Limb (tissue), 2 donors: ENCODE results near the gene LMTK3.
A peak's percentile ranks its signal among the peaks of the same experiment; 100 is the strongest.

Source experiments
- DNase-seq, 2 donors: peaks; one replicate each; pipeline ENCODE4 v3.0.0-alpha.2; 2016; ENCODE audit errors: extremely low spot score in 2 of 2

The LMTK3 gene

DNA sequence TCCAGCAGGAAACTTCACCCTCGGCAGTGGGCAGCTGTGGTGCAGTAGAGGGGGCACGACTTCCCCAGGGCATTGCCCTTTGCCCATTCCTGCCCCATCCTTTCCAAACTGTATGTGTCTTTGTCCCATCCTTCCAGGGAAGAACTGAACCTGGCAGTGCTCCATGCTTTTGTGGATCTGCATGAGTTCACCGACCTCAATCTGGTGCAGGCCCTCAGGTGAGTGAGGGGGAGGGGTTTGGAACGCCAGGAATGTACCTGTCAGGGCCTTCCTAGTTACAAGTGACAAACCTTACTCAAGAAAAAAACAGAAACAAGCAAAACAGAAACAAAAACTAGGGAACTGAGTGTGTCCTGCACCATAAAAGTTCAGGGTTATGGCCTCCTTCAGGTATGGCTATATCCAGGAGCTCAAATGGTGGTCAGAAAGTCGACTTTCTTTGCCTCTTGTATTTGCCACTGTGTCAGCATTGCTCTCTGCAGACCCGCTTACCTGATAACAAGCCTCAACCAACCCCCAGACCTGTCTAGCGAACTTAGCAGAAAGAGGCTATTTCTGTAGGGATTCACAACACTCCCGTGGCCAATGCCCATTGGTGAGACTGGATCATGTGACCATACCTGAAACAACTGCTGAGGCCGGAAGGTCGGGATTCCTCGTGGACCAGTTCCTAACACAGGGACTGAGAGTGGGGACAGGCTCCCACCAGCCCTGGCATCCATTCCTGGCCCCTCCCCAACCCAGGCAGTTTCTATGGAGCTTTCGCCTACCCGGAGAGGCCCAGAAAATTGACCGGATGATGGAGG lies 38.3 kb downstream of the LMTK3 start:
- DNase-seq, result no peak

DNA sequence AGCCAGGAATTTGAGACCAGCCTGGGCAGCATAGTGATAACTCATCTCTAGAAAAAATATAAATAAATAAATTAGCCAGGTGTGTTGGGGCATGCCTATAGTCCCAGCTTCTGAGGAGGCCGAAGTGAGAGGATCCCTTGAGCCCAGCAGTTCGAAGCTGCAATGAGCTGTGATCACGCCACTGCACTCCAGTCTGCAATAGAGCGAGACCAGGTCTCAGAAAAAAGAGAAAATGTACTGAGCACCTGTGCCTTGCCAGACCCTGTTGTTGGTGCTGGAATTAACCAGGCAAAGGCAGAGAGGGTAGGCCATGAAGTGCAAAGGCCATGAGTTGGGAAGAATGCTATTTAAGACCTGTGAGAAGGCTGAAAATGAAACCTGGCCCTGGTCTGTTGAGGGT lies 39.8 kb downstream of the LMTK3 start:
- no peak for DNase-seq

DNA sequence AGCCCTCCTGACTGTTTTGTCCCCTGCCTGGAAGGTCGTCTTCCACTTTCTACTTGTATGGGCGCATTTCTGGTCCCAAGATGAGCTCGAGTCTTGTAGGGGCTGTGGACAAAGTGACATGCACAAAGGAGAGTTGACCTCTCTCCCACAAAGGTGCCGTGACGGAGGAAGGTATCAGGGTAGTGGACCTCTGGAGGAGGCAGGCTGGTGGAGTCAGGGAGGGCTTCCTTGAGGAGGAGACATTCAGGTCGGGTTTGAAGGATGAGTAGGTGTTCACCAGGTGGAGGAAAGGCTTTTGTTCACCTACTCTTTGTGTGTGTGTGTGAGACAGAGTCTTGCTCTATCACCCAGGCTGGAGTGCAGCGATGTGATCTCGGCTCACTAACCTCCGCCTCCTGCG lies 40.8 kb downstream of the LMTK3 start:
- no peak for DNase-seq

DNA sequence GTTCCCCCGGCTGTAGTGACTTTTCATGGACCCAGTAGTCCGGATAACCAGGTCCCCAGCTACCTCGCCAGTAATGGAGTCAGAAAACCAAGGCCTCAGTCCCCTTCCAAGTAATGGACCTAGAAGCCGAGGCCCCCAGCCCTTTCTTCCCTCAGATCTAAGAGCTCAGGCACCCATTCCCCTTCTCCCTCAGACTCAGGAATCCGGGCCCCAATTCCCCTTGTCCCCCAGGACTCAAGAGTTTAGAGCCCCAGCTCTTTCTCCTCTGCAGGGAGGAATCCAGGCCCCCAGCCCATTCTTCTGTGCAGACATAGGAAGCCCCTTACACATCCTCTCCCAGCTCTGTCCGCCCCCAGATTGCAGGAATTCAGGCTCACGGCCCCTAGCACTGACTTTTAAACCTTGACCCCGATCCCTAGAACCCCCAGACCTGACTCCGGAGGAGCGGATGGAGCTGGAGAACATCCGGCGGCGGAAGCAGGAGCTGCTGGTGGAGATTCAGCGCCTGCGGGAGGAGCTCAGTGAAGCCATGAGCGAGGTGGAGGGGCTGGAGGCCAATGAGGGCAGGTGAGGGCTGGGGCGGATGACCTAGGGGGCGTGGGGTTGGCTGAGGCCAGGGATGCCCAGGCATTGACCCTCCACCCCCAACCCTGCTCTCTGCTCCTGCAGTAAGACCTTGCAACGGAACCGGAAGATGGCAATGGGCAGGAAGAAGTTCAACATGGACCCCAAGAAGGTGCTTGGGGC lies 41.5 kb downstream of the LMTK3 start:
- DNase-seq, result no peak

DNA sequence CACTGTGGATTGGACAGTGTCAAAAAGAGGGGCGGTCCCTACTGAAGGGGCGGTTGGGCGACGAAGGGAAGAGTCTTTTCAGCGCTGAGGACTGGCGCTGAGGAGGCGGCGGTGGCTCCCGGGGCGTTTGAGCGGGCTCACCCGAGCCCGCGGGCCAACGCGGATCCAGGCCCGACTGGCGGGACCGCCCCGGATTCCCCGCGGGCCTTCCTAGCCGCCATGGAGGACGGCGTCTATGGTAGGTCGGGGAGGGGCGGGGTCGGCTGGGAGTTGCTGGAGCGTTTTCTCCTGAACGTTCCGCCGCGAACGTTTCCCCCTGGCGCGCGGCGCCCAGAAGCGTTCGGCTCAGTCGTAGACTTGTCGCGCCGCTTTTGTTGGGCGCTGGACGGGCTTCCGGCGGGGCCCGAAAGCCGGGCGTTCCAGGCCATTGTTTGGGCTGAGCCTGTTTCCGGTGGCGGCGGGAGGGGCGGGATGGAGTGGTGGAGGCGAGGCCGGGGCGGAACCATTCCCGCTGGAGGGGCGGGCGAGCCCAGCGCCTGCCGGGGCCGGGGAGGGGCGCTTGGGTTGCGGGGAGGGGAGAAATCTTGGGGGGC lies 42.2 kb downstream of the LMTK3 start, which contains the start of gene CYTH2:
TSS of gene CYTH2 (plus strand) at position 81 of the 593 bp plus-strand sequence. CDS start at position 220, 139 bp downstream.
- DNase-seq, result peak; percentile 78 to 90

DNA sequence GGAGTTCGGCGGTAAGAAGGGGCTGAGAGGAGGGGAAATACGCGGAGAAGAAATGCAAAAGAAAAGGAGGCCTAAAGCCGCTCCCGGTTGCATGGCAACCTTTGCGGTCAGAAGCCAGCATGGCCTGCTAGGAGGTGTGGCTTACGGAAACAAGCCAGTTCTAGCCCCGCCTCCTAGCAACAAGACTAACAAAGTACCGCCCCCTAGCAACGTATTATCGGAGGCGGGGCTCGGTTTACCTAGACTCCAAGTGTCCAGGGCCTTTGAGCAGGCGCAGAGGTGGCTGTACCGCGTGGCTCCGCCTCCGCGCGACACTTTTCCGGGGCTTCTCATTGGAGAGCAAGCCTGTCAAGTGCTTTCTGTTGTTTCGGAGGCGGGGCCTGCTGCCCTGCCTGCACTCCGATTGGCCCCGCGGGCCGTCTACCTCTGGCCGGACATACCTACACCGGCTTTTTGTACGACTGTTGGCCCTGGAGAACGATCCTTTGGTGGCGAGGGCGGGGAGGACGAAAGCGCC lies 42.8 kb downstream of the LMTK3 start:
- DNase-seq, result peak; percentile 99

DNA sequence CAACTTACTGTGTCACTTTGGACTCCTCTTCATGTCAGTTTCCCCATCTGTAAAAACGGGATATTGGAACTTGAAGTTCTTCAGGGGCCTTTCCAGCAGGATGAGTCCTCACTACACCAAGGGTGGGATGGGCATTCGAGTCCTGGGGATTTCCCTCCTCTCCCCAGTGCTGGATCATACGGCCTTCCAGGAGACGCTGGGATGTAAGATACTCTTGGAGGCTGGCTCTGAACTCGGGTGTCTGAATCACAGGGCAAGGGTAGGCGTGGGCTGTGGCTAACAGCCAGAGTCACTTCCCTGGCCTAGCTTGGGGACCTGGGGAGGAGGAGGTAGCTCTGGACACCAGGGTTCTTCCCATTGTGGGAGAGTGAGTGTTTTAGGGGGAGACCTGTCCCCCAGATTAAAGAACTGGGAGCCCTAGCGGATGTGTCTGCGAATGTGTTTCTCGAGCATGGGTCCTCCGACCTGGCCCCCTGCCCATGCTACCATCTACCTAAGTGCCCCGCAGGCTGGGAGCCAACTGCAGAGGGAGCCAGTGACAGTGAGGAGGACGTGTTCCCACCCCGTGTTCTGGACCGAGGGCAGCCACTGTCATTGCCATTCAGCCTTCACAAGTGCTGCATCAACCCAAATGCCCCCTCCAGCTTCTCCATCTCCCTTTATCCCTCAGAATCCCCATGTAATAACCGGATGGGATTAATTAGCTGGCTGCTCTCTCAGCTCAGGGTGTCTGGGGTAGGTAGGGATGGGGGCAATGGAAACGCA lies 44.9 kb downstream of the LMTK3 start:
- no peak for DNase-seq

DNA sequence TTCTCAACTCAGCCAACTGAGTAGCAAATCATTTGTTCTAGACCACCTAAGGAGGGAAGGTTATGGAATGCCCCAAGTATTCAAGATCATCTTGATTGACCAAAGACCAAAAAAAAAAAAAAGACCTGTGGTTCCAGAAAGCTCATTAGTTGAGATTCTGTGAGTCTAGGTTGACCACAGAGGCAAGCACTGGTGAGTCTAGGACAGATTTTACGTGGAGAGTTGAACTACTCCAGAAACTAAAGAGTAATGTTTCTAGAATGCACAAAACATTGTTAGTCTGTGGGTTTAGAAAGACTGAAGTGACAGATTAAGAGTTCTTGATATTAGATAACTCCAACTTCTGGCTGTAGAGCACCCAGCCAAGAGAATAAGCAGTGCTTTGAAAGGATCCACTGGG lies 46.4 kb downstream of the LMTK3 start:
- DNase-seq, result no peak

DNA sequence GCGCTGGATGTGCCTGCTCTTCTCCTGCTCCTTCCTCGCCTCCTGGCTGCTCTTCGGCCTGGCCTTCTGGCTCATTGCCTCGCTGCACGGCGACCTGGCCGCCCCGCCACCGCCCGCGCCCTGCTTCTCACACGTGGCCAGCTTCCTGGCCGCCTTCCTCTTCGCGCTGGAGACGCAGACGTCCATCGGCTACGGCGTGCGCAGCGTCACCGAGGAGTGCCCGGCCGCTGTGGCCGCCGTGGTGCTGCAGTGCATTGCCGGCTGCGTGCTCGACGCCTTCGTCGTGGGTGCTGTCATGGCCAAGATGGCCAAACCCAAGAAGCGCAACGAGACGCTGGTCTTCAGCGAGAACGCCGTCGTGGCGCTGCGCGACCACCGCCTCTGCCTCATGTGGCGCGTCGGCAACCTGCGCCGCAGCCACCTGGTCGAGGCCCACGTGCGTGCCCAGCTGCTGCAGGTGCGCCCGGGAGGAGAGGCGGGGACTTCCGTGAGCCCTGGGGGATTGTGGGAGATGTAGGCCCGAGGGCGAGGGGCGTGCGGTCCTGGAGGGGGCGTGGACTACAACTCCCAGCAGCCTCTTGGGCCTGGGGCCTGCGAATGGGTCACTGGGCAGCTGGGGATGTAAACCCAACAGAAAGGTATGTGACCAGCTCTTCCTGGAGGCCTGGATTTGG lies 49.5 kb downstream of the LMTK3 start:
- DNase-seq, result peak in 1 of 2 donors; percentile 46

DNA sequence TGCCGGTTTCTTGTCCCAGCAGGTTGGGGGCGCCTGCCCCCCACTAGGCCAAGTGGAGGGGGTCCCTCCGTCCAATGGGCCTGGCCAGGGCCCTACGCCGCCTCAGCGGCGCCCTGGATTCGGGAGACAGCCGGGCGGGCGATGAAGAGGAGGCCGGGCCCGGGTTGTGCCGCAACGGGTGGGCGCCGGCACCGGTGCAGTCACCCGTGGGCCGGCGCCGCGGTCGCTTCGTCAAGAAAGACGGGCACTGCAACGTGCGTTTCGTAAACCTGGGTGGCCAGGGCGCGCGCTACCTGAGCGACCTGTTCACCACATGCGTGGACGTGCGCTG lies 50.0 kb downstream of the LMTK3 start:
- DNase-seq, result no peak

DNA sequence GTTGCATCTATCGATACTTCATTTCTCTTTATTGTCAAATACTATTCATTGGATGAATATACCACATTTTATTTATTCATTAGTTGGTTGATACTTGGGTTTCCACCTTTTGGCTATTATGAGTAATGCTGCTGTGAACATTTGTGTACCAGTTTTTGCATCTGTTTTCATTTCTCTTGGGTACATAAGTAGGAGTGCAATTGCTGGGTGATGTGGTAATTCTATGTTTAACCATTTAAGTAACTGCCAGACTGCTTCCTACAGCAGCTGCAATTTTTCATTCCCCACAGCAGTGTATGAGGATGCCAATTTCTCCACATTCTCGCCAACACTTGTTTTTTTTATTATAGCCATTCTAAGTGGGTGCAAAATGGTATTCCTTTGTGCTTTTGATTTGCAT lies 53.6 kb downstream of the LMTK3 start:
- DNase-seq, result no peak

DNA sequence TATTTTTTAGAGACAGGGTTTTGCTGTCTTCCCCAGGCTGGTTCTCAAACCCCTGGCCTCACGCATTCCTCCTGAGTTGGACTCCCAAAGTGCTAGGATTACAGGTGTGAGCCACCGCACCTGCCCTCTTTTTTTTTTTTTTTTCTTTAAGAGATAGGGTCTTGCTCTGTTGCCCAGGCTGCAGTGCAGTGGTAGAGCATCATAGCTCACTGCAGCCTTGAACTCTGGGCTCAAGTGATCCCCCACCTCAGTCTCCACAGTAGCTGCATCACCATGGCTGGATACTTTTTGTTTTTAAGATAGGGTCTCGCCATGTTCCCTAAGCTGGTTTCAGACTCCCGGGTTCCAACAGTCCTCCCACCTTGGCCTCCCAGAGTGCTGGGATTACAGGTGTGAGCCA lies 54.8 kb downstream of the LMTK3 start:
- DNase-seq, result no peak

DNA sequence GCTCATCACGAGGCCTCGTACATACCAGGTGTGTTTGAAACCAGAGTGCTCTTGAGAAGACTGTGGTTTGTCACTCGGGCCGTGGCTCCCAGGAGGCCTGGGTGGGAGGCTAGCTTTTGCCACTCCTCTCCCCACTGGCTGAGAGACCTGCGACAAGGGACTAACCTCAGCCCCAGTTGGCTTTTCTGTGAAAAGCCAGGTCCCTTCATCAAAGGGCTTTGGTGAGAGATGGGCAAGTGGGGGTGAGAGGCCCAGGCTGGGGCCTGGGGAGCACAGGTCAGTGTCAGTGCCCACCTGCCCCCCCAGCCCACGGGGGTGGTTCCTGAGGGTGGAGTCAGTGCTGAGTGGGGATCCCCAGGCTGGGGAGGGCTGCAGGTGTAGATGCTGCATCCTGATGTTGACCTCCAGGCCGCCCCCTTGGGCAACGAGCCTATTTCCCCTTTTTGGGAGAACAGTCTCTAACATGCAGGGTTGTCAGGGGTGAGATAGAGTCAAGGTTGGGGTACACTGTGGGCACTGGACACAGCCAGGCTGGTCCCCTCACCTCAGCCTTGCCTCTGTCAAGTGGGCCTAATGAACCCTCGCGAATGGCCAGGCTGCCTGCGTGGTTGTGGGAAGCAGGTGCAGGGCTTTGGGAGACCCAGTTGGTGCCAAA lies 55.6 kb downstream of the LMTK3 start:
- peak in 1 of 2 donors; percentile 26 for DNase-seq

DNA sequence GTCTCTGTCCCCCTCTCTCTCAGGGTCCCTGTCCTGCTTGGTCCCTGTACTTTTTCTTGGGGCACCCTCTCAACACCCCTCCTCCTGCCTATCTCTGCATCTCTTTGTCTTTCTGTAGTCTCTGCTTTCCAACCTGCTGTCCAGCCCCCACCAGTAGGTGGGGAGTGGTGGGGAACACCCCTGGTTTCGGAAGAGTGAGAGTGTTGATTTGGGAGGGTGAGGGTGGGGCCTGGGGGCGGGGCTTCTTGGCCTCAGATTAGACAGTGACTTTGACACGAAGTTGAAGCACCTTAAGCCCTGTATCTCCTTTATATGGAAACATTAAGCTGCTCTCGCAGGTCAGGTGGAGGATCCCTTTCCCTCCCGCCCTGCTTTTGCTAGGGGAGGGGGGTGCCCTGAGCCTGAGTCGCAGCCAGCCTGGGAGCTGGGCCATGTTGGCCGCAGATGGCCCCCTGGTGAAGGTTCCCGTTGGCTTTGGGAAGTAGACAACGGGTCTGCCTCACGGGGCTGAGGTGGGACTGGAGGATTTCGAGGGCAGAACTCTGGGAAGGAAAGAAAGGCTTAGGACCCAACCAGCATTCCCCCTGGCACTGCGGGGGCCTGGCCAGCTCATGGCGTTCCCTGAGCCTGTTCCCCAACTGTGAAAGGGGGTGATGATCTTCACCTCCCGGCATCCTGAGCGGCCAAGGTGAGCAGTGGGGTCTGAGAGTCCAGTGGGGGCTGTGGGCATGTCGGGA lies 56.3 kb downstream of the LMTK3 start, which contains the start of gene KCNJ14:
TSS of gene KCNJ14 (plus strand) at position 404 of the 737 bp plus-strand sequence. CDS start 6,151 bp downstream, outside the sequence.
- no peak for DNase-seq

DNA sequence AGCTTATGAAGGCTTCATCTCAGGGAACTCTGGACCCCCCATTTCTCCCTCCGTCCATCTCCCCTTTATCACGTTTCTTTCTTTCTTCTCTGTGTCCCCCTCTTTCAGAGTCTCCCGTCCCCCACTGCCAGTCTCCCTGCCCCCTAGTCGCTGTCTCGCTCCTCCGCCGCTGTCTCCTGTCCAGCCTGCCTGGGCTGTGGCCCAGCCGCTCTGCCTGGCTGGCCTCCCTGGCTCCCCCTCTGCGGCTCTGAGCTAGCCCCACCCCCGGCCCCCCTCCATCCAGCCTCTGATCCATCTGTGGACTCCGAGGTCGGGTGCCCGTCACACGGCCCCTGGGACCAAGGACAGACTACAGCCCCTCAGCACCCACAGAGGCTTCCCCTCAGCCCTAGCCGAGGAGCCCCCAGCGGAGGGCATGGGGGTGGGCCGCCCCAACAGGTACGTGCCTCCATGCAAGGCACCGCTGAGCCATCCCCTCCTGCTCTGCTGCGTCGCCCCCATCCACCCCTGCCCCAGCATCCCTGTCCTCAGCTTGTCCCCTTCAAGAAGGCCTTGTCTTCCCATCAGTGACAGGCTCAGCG lies 57.4 kb downstream of the LMTK3 start:
- DNase-seq, result peak in 1 of 2 donors; percentile 24

DNA sequence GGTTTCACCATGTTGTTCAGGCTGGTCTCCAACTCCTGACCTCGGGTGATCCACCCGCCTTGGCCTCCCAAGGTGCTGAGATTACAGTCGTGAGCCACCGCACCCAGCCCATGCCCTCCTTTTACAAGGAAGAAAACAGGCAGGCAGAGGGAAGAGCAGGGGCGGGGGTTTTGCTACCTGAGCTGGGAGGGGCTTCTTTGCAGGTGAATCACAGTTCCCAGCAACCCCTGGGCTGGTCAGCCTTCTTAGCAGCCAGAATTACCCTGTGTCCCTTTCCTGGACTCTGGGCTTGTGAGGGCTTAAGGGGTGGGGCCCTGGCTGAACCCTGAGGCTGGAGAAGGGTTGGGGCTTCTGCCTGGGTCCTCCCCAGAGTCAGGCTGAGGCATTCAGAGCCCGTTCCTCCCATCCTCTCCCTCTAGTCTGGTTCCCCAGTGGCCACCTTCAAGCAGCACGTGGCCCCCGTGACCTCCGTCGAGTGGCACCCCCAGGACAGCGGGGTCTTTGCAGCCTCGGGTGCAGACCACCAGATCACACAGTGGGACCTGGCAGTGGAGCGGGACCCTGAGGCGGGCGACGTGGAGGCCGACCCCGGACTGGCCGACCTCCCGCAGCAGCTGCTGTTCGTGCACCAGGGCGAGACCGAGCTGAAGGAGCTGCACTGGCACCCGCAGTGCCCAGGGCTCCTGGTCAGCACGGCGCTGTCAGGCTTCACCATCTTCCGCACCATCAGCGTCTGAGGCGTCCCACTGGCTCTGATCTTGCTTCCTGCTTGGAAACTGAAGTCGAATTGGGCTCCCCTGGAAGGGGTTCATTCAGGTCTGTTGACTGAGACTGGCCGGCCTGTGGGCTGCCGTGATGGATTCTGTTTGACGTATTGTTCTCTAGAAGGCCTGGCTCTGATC lies 59.1 kb downstream of the LMTK3 start:
- no peak for DNase-seq

DNA sequence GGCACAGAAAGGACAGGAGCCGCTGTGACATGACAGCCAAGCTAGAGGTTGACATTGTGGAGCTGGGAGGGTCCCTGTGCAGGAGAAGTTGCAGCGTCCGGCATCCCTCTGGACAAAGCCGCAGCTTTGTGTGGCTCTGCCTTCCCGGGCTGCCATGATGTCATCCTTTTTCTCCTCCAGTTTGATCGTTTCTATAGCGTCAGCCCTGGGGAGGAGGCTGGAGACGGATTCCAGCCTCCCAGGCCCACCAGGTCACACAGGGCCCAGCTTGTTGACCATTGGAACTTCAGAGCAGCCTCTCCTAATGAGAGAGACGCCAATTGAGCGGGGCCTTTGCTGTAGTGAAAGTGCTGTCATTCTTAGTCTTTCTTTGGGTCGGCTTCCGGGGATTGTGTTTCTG lies 60.0 kb downstream of the LMTK3 start:
- DNase-seq, result no peak

DNA sequence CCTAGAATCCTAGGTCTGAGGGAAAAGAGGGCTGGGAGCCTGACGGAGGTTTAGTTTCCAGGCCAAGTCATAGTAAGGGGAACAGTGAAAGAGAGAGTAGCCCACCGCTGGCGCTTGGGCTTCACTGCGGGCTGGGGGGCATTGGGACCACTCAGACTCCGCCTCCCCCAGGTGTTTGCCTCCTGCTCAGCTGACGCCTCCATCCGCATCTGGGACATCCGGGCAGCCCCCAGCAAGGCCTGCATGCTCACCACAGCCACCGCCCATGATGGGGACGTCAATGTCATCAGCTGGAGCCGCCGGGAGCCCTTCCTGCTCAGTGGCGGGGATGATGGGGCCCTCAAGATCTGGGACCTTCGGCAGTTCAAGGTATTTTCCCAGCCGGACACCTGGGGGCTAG lies 60.8 kb downstream of the LMTK3 start:
- no peak for DNase-seq
